Karpas-422 (cell line): ENCODE data around the gene ARHGEF33. TPM values are rescaled to one million over a fixed set of nuclear protein-coding genes. Genes with fewer than 3 reads are reported as not detected.
A peak's percentile ranks its signal among the peaks of the same experiment; 100 is the strongest.

Experiments
- DNase-seq: peaks from one replicate; pipeline ENCODE4 v3.0.0-alpha.2; 2015
- H2AFZ ChIP-seq: fragments of 200-600 bp; sonication (generic); 2 replicates; pipeline ENCODE4 v1.6.1; 2014; ENCODE audit warnings: antibody characterized with exemption, low read length, mixed read lengths
- H3K27ac ChIP-seq: fragments of 200-600 bp; sonication (generic); 2 replicates; pipeline ENCODE4 v1.5.1; 2014; ENCODE audit warnings: mild to moderate bottlenecking, low read length, moderate library complexity
- H3K27me3 ChIP-seq: fragments of 200-600 bp; sonication (generic); 2 replicates; pipeline ENCODE4 v1.6.1; 2014; ENCODE audit warnings: low read length, mixed read lengths
- H3K36me3 ChIP-seq: fragments of 200-600 bp; sonication (generic); 2 replicates; pipeline ENCODE4 v1.6.1; 2014; ENCODE audit warnings: low read length, mixed read lengths; ENCODE audit not compliant: insufficient read depth
- H3K4me1 ChIP-seq: fragments of 200-600 bp; sonication (generic); 2 replicates; pipeline ENCODE4 v1.6.1; 2014; ENCODE audit warnings: mild to moderate bottlenecking, low read length, mixed read lengths
- H3K4me2 ChIP-seq: fragments of 200-600 bp; sonication (generic); 2 replicates; pipeline ENCODE4 v1.6.1; 2014; ENCODE audit warnings: low read length, low read depth, mild to moderate bottlenecking; ENCODE audit not compliant: poor library complexity, severe bottlenecking
- H3K4me3 ChIP-seq: fragments of 200-600 bp; sonication (generic); 2 replicates; pipeline ENCODE4 v1.5.1; 2014; ENCODE audit warnings: mild to moderate bottlenecking, antibody characterized with exemption, low read length, mixed read lengths
- H3K79me2 ChIP-seq: fragments of 200-600 bp; sonication (generic); 2 replicates; pipeline ENCODE4 v1.6.1; 2014; ENCODE audit warnings: mild to moderate bottlenecking, low read length, mixed read lengths
- H3K9ac ChIP-seq: fragments of 200-600 bp; sonication (generic); 2 replicates; pipeline ENCODE4 v1.6.0; 2014; ENCODE audit warnings: low read length
- H3K9me2 ChIP-seq: fragments of 200-600 bp; sonication (generic), shearing (Covaris generic); replicated peaks from 2 replicates; pipeline ENCODE4 v1.6.0; 2014; ENCODE audit warnings: mild to moderate bottlenecking, low read length, moderate library complexity; ENCODE audit not compliant: insufficient read depth
- H3K9me3 ChIP-seq: fragments of 300-700, 200-600 bp; sonication (generic); 2 replicates; pipeline ENCODE4 v1.6.1; 2014; ENCODE audit warnings: low read length, mixed read lengths
- H4K20me1 ChIP-seq: fragments of 200-600 bp; sonication (generic); 2 replicates; pipeline ENCODE4 v1.6.1; 2014; ENCODE audit warnings: mild to moderate bottlenecking, antibody characterized with exemption, low read length, low read depth; ENCODE audit not compliant: insufficient read depth
- total RNA-seq: library from RNA; depleted of rRNA; stranded (reverse); fragments of >200 nt; shearing (Covaris generic); gene quantifications from 2 replicates; pipeline ENCODE4 v1.2.3, GENCODE V29; 2014; ENCODE audit warnings: low replicate concordance

Gene ARHGEF33
- total RNA-seq, 1 experiment from 2014 or later: not detected

GRCh38 chr2:38982498-38982897 lies 92.8 kb downstream of the ARHGEF33 start:
- no peak overlapping the region for H3K4me2 ChIP-seq
- H3K27me3 ChIP-seq: no peaks in the 10 kb centered on the region
- DNase-seq: no peak
- H3K36me3 ChIP-seq: peaks cover 29% of the 10 kb centered on the region; the same call in 1 of the 2 replicates
- no peaks in the 10 kb centered on the region for H3K4me1 ChIP-seq
- H3K27ac ChIP-seq: no peak overlapping the region
- no peak overlapping the region for H2AFZ ChIP-seq
- H3K9me2 ChIP-seq: no peaks in the 10 kb centered on the region
- H3K4me3 ChIP-seq: no peak overlapping the region
- no peak overlapping the region for H3K9ac ChIP-seq
- no peaks in the 10 kb centered on the region for H3K9me3 ChIP-seq
- H3K79me2 ChIP-seq: no peaks in the 10 kb centered on the region
- no peaks in the 10 kb centered on the region for H4K20me1 ChIP-seq

GRCh38 chr2:38988716-38989115 lies 99.0 kb downstream of the ARHGEF33 start:
- no peak overlapping the region for H3K27ac ChIP-seq
- no peak for DNase-seq
- no peaks in the 10 kb centered on the region for H3K79me2 ChIP-seq
- no peaks in the 10 kb centered on the region for H4K20me1 ChIP-seq
- no peaks in the 10 kb centered on the region for H3K27me3 ChIP-seq
- no peak overlapping the region for H3K4me2 ChIP-seq
- H3K9ac ChIP-seq: no peak overlapping the region
- H3K4me1 ChIP-seq: peaks cover 13% of the 10 kb centered on the region
- H3K36me3 ChIP-seq: peaks cover 60% of the 10 kb centered on the region; the same call in 1 of the 2 replicates
- no peak overlapping the region for H3K4me3 ChIP-seq
- H2AFZ ChIP-seq: no peak overlapping the region
- no peaks in the 10 kb centered on the region for H3K9me3 ChIP-seq
- H3K9me2 ChIP-seq: no peaks in the 10 kb centered on the region

GRCh38 chr2:38991899-38992298 lies 102.2 kb downstream of the ARHGEF33 start:
- Histone ChIP-seq H3K4me3 (no peak overlapping the region), H3K9me3 (no peaks in the 10 kb centered on the region), H3K79me2 (no peaks in the 10 kb centered on the region), H4K20me1 (no peaks in the 10 kb centered on the region), H3K9me2 (no peaks in the 10 kb centered on the region), H3K27me3 (no peaks in the 10 kb centered on the region), H3K27ac (no peak overlapping the region), H3K4me2 (no peak overlapping the region), H2AFZ (no peak overlapping the region), H3K36me3 (peaks cover 61% of the 10 kb centered on the region; the same call in 1 of the 2 replicates), H3K4me1 (peaks cover 13% of the 10 kb centered on the region), H3K9ac (no peak overlapping the region)
- DNase-seq: no peak

- Histone ChIP-seq H3K9ac (no peak overlapping the region), H3K9me3 (no peaks in the 10 kb centered on the region), H2AFZ (no peak overlapping the region), H3K79me2 (0 out of 2 replicates have a peak, but pooled peaks cover 4% of the 10 kb centered on the region), H3K27me3 (no peaks in the 10 kb centered on the region), H3K36me3 (peaks cover 61% of the 10 kb centered on the region; the same call in 1 of the 2 replicates), H3K4me3 (no peak overlapping the region), H3K9me2 (no peaks in the 10 kb centered on the region), H3K27ac (no peak overlapping the region), H4K20me1 (no peaks in the 10 kb centered on the region), H3K4me1 (0 out of 2 replicates have a peak, but pooled peaks cover 2% of the 10 kb centered on the region), H3K4me2 (no peak overlapping the region)
- peak; percentile 46 for DNase-seq
Measured at GRCh38 chr2:38997781-38998180, 108.1 kb downstream of the ARHGEF33 start.

GRCh38 chr2:39000552-39000951 lies 110.9 kb downstream of the ARHGEF33 start:
- Histone ChIP-seq H3K4me3 (no peak overlapping the region), H3K4me1 (0 out of 2 replicates have a peak, but pooled peaks cover 2% of the 10 kb centered on the region), H3K27me3 (no peaks in the 10 kb centered on the region), H3K9me2 (no peaks in the 10 kb centered on the region), H4K20me1 (no peaks in the 10 kb centered on the region), H3K36me3 (peaks cover 59% of the 10 kb centered on the region), H3K79me2 (0 out of 2 replicates have a peak, but pooled peaks cover 9% of the 10 kb centered on the region), H3K9me3 (no peaks in the 10 kb centered on the region), H3K27ac (no peak overlapping the region), H3K4me2 (no peak overlapping the region), H2AFZ (no peak overlapping the region), H3K9ac (no peak overlapping the region)
- no peak for DNase-seq

- H3K4me1 ChIP-seq: no peaks in the 10 kb centered on the region
- DNase-seq: no peak
- no peaks in the 10 kb centered on the region for H3K9me3 ChIP-seq
- 0 out of 2 replicates have a peak, but pooled peaks cover 10% of the 10 kb centered on the region for H3K79me2 ChIP-seq
- H3K36me3 ChIP-seq: peaks cover 80% of the 10 kb centered on the region
- H3K9me2 ChIP-seq: no peaks in the 10 kb centered on the region
- H3K4me3 ChIP-seq: no peak overlapping the region
- H3K27me3 ChIP-seq: no peaks in the 10 kb centered on the region
- H3K9ac ChIP-seq: no peak overlapping the region
- no peak overlapping the region for H3K27ac ChIP-seq
- no peak overlapping the region for H2AFZ ChIP-seq
- no peak overlapping the region for H3K4me2 ChIP-seq
- H4K20me1 ChIP-seq: no peaks in the 10 kb centered on the region
Measured at GRCh38 chr2:39007875-39008504, 118.3 kb downstream of the ARHGEF33 start.

- Histone ChIP-seq H3K27ac (no peak overlapping the region), H3K4me3 (no peak overlapping the region), H3K36me3 (peaks cover 83% of the 10 kb centered on the region), H3K9me2 (no peaks in the 10 kb centered on the region), H4K20me1 (no peaks in the 10 kb centered on the region), H3K9me3 (no peaks in the 10 kb centered on the region), H3K79me2 (0 out of 2 replicates have a peak, but pooled peaks cover 11% of the 10 kb centered on the region), H2AFZ (no peak overlapping the region), H3K4me1 (no peaks in the 10 kb centered on the region), H3K27me3 (no peaks in the 10 kb centered on the region), H3K4me2 (no peak overlapping the region), H3K9ac (no peak overlapping the region)
- no peak for DNase-seq
Measured at GRCh38 chr2:39008665-39009064, 119.0 kb downstream of the ARHGEF33 start.

GRCh38 chr2:39013871-39014270 lies 124.2 kb downstream of the ARHGEF33 start:
- no peak overlapping the region for H3K27ac ChIP-seq
- H3K4me1 ChIP-seq: no peaks in the 10 kb centered on the region
- no peak overlapping the region for H2AFZ ChIP-seq
- no peak overlapping the region for H3K4me3 ChIP-seq
- DNase-seq: no peak
- H3K9me2 ChIP-seq: no peaks in the 10 kb centered on the region
- H4K20me1 ChIP-seq: no peaks in the 10 kb centered on the region
- H3K27me3 ChIP-seq: no peaks in the 10 kb centered on the region
- no peak overlapping the region for H3K9ac ChIP-seq
- no peaks in the 10 kb centered on the region for H3K9me3 ChIP-seq
- peaks cover 39% of the 10 kb centered on the region for H3K79me2 ChIP-seq
- no peak overlapping the region for H3K4me2 ChIP-seq
- H3K36me3 ChIP-seq: peaks cover 62% of the 10 kb centered on the region
